Measurements from ENCODE around the gene C14orf132.

DNA sequence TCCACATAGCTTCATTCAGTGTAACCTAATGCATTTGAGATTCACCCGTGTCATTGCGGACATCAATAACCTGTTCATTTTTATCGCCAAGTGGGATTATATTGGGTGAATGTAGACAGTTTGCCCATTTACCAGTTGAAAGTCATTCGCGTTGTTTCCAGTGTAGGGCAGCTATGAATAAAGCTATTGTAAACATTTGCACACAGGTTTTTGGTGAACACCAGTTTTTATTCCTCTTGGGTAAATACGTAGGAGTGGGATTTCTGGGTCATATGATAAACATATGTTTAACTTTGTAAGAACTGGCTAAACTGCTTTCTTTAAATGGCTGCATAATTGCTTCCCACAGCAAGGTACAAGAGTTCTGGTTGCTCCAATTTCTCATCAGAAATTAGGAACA is 33.6 kb downstream of the C14orf132 start:
- TF ChIP-seq, protein P1, sequence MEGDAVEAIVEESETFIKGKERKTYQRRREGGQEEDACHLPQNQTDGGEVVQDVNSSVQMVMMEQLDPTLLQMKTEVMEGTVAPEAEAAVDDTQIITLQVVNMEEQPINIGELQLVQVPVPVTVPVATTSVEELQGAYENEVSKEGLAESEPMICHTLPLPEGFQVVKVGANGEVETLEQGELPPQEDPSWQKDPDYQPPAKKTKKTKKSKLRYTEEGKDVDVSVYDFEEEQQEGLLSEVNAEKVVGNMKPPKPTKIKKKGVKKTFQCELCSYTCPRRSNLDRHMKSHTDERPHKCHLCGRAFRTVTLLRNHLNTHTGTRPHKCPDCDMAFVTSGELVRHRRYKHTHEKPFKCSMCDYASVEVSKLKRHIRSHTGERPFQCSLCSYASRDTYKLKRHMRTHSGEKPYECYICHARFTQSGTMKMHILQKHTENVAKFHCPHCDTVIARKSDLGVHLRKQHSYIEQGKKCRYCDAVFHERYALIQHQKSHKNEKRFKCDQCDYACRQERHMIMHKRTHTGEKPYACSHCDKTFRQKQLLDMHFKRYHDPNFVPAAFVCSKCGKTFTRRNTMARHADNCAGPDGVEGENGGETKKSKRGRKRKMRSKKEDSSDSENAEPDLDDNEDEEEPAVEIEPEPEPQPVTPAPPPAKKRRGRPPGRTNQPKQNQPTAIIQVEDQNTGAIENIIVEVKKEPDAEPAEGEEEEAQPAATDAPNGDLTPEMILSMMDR (optimal IDR thresholded peaks at IDR 0.05 in 1 of 3, IDR thresholded peaks at IDR 0.05 in 1 of 3, conservative IDR thresholded peaks at IDR 0.05 in 1 of 3; ENCODE audit: extremely low read depth in 1 of 3, insufficient read depth in 2 of 3, low read length in 3 of 3), result no peak
- TF ChIP-seq EZH2 (IDR thresholded peaks at IDR 0.05; ENCODE audit: low read length), result no peak

Data from keratinocyte (primary cell).